Measurements from ENCODE around the gene SAMD3.

DNA sequence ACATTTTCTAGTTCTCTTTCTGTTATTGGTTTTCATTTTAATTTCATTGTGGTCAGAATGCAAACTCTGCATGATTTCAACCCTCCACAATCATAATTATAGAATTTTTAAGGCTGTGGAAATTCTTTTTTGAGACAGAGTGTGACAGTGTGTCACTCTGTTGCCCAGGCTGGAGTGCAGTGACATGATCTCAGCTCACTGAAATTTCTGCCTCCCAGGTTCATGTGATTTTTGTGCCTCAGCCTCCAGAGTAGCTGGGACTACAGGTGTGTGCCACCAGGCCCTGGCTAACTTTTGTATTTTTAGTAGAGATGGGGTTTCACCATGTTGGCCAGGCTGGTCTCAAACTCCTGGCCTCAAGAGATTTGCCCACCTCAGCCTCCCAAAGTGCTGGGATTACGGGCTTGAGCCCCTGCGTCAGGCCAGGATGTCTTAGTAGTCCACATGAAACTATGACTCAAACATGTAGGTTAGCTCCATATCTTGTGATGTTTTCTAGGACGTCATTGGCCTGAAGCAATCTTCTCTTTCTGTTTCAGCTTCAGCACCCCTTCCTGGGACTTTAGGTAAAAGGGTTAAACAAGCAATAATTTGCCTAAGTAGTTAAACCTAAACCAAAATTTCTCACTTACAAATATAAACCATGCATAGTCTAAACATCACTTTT lies 47.4 kb upstream of the SAMD3 start:
- TF ChIP-seq, protein P1, sequence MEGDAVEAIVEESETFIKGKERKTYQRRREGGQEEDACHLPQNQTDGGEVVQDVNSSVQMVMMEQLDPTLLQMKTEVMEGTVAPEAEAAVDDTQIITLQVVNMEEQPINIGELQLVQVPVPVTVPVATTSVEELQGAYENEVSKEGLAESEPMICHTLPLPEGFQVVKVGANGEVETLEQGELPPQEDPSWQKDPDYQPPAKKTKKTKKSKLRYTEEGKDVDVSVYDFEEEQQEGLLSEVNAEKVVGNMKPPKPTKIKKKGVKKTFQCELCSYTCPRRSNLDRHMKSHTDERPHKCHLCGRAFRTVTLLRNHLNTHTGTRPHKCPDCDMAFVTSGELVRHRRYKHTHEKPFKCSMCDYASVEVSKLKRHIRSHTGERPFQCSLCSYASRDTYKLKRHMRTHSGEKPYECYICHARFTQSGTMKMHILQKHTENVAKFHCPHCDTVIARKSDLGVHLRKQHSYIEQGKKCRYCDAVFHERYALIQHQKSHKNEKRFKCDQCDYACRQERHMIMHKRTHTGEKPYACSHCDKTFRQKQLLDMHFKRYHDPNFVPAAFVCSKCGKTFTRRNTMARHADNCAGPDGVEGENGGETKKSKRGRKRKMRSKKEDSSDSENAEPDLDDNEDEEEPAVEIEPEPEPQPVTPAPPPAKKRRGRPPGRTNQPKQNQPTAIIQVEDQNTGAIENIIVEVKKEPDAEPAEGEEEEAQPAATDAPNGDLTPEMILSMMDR (IDR thresholded peaks at IDR 0.05), result no peak
- no peak for TF ChIP-seq POLR2A (IDR thresholded peaks at IDR 0.05)
- no peak for TF ChIP-seq EP300 (IDR thresholded peaks at IDR 0.05)
